Measurements from ENCODE around the gene CCDC81. TPM values are rescaled to one million over a fixed set of nuclear protein-coding genes. Genes with fewer than 3 reads are reported as not detected.

The CCDC81 gene
- total and polyA plus RNA-seq, 2 of the 13 experiments (the other 11 are each of a cell fraction or from before 2014, with no cell fraction given) = 0.15 to 0.22 TPM

DNA sequence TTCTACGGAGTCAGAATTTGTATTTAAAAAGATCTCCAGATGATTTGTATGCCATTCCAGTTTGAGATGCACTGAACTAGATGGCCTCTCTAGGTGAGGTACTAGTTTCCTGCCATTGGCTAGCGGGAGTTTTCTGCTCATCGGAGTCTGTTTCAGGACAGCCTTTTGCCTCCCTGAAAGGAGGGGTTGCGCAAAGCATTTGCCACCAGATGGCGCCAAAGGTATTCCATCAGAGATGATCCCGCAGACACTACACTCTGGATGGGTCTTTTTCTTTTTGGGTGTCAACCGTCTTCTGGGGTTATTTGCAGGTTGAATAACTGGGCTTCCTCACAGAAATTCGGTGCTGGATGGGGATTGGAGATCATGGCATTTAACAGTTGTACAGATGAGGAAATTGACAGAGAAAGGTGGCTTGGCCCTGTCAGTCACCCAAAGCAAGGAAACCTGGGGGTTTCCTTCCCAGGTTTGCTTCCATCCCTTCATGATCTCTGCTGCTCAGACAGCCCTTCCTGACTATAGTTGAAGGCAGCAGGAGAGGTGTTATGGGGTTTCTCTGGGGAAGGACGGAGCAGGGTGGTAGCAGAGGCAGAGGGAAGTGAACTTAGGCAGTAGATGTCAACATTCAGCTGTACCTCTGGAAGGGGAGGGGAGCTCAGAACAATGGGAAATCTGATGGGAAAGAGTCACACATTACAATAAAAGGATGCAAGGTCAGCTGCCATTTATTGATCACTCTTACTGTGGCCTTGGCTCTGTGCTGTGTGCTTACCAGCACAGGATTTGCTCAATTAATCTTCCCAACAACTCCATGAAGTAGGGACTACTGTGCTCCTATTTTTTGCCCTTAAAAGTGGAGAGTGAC, 81.6 kb downstream of the CCDC81 start (continued):
- no peak for TF ChIP-seq ZNF354B (CRISPR knock-in tag; IDR thresholded peaks at IDR 0.05)
- no peak for TF ChIP-seq REL (CRISPR knock-in tag; conservative IDR thresholded peaks at IDR 0.05)
- TF ChIP-seq, protein P1, sequence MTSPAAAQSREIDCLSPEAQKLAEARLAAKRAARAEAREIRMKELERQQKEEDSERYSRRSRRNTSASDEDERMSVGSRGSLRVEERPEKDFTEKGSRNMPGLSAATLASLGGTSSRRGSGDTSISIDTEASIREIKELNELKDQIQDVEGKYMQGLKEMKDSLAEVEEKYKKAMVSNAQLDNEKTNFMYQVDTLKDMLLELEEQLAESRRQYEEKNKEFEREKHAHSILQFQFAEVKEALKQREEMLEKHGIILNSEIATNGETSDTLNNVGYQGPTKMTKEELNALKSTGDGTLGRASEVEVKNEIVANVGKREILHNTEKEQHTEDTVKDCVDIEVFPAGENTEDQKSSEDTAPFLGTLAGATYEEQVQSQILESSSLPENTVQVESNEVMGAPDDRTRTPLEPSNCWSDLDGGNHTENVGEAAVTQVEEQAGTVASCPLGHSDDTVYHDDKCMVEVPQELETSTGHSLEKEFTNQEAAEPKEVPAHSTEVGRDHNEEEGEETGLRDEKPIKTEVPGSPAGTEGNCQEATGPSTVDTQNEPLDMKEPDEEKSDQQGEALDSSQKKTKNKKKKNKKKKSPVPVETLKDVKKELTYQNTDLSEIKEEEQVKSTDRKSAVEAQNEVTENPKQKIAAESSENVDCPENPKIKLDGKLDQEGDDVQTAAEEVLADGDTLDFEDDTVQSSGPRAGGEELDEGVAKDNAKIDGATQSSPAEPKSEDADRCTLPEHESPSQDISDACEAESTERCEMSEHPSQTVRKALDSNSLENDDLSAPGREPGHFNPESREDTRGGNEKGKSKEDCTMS (CRISPR knock-in tag; conservative IDR thresholded peaks at IDR 0.05) = no peak
- no peak for TF ChIP-seq ZMYM2 (CRISPR knock-in tag; IDR thresholded peaks at IDR 0.05)
- TF ChIP-seq, protein P2, sequence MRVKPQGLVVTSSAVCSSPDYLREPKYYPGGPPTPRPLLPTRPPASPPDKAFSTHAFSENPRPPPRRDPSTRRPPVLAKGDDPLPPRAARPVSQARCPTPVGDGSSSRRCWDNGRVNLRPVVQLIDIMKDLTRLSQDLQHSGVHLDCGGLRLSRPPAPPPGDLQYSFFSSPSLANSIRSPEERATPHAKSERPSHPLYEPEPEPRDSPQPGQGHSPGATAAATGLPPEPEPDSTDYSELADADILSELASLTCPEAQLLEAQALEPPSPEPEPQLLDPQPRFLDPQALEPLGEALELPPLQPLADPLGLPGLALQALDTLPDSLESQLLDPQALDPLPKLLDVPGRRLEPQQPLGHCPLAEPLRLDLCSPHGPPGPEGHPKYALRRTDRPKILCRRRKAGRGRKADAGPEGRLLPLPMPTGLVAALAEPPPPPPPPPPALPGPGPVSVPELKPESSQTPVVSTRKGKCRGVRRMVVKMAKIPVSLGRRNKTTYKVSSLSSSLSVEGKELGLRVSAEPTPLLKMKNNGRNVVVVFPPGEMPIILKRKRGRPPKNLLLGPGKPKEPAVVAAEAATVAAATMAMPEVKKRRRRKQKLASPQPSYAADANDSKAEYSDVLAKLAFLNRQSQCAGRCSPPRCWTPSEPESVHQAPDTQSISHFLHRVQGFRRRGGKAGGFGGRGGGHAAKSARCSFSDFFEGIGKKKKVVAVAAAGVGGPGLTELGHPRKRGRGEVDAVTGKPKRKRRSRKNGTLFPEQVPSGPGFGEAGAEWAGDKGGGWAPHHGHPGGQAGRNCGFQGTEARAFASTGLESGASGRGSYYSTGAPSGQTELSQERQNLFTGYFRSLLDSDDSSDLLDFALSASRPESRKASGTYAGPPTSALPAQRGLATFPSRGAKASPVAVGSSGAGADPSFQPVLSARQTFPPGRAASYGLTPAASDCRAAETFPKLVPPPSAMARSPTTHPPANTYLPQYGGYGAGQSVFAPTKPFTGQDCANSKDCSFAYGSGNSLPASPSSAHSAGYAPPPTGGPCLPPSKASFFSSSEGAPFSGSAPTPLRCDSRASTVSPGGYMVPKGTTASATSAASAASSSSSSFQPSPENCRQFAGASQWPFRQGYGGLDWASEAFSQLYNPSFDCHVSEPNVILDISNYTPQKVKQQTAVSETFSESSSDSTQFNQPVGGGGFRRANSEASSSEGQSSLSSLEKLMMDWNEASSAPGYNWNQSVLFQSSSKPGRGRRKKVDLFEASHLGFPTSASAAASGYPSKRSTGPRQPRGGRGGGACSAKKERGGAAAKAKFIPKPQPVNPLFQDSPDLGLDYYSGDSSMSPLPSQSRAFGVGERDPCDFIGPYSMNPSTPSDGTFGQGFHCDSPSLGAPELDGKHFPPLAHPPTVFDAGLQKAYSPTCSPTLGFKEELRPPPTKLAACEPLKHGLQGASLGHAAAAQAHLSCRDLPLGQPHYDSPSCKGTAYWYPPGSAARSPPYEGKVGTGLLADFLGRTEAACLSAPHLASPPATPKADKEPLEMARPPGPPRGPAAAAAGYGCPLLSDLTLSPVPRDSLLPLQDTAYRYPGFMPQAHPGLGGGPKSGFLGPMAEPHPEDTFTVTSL (CRISPR knock-in tag; IDR thresholded peaks at IDR 0.05; ENCODE audit: borderline replicate concordance) = no peak
- no peak for TF ChIP-seq ZNF720 (CRISPR knock-in tag; IDR thresholded peaks at IDR 0.05)
- TF ChIP-seq TRIM24 (CRISPR knock-in tag; IDR thresholded peaks at IDR 0.05) = no peak
- TF ChIP-seq CEBPB (IDR thresholded peaks at IDR 0.05; ENCODE audit: borderline replicate concordance, low read depth, low read length) = peak; percentile 63; the same call in 1 of the 2 replicates
- TF ChIP-seq ZEB1 (IDR thresholded peaks at IDR 0.05; ENCODE audit: insufficient replicate concordance, low read depth) = no peak
- TF ChIP-seq XRCC5 (optimal IDR thresholded peaks at IDR 0.05; ENCODE audit: low read length) = peak; percentile 25
- 0 out of 2 replicates have a peak, but pooled peaks have one; percentile 20 for TF ChIP-seq TBX2 (CRISPR knock-in tag; IDR thresholded peaks at IDR 0.05; ENCODE audit: borderline replicate concordance)
- TF ChIP-seq ZNF773 (CRISPR knock-in tag; IDR thresholded peaks at IDR 0.05; ENCODE audit: borderline replicate concordance) = no peak
- no peak for TF ChIP-seq ELF1 (CRISPR knock-in tag; IDR thresholded peaks at IDR 0.05)
- TF ChIP-seq ZNF343 (CRISPR knock-in tag; IDR thresholded peaks at IDR 0.05) = no peak
- TF ChIP-seq, protein P3, sequence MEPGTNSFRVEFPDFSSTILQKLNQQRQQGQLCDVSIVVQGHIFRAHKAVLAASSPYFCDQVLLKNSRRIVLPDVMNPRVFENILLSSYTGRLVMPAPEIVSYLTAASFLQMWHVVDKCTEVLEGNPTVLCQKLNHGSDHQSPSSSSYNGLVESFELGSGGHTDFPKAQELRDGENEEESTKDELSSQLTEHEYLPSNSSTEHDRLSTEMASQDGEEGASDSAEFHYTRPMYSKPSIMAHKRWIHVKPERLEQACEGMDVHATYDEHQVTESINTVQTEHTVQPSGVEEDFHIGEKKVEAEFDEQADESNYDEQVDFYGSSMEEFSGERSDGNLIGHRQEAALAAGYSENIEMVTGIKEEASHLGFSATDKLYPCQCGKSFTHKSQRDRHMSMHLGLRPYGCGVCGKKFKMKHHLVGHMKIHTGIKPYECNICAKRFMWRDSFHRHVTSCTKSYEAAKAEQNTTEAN (CRISPR knock-in tag; conservative IDR thresholded peaks at IDR 0.05) = no peak
- no peak for TF ChIP-seq ZNF496 (CRISPR knock-in tag; IDR thresholded peaks at IDR 0.05; ENCODE audit: insufficient replicate concordance)
- peak; percentile 85 for TF ChIP-seq CEBPG (CRISPR knock-in tag; IDR thresholded peaks at IDR 0.05)
- TF ChIP-seq PRPF4 (IDR thresholded peaks at IDR 0.05; ENCODE audit: low read depth, low read length, poor library complexity, severe bottlenecking) = no peak
- TF ChIP-seq GABPB1 (CRISPR knock-in tag; IDR thresholded peaks at IDR 0.05) = no peak
- no peak for TF ChIP-seq MBD4 (IDR thresholded peaks at IDR 0.05; ENCODE audit: borderline replicate concordance, low read length)
- no peak for TF ChIP-seq ZNF850 (CRISPR knock-in tag; conservative IDR thresholded peaks at IDR 0.05)
